ENCODE measurements around the gene KRT73.
A peak's percentile ranks its signal among the peaks of the same experiment; 100 is the strongest.

KRT73 gene

GRCh38 chr12:52618216-52618615 lies at the start of gene KRT73:
Gene KRT73, minus strand, starts transcription at chr12:52618559. Its CDS starts 35 bp downstream, at chr12:52618524.
- TF ChIP-seq, protein P1, sequence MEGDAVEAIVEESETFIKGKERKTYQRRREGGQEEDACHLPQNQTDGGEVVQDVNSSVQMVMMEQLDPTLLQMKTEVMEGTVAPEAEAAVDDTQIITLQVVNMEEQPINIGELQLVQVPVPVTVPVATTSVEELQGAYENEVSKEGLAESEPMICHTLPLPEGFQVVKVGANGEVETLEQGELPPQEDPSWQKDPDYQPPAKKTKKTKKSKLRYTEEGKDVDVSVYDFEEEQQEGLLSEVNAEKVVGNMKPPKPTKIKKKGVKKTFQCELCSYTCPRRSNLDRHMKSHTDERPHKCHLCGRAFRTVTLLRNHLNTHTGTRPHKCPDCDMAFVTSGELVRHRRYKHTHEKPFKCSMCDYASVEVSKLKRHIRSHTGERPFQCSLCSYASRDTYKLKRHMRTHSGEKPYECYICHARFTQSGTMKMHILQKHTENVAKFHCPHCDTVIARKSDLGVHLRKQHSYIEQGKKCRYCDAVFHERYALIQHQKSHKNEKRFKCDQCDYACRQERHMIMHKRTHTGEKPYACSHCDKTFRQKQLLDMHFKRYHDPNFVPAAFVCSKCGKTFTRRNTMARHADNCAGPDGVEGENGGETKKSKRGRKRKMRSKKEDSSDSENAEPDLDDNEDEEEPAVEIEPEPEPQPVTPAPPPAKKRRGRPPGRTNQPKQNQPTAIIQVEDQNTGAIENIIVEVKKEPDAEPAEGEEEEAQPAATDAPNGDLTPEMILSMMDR (IDR thresholded peaks at IDR 0.05; ENCODE audit: low read depth, low read length) = no peak
- no peak for DNase-seq (ENCODE audit: extremely low read depth, low read depth)

- DNase-seq (ENCODE audit: extremely low read depth, low read depth) = no peak
- TF ChIP-seq, protein P1 (IDR thresholded peaks at IDR 0.05; ENCODE audit: low read depth, low read length) = no peak
These were observed 49.6 kb upstream of the KRT73 start for GRCh38 chr12:52667931-52668330.

DNA sequence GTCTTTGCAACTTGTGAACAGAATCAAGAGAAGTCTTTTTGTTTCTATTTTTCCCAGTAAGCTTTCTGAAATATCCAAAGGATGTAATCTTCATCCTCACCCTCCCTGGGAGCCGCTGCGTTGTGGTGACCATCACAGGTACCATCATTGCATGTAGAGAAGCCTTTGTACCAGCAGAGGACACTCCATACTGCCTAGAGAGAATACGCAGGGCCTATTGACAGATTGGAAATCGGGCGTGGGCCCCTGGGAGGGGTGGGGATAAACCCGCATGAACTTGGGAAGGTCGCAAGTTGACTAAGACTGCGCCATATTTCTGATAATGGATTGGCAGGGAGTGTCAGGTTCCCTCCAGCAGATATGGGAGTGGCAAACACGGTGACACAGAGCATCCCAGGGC lies 49.1 kb upstream of the KRT73 start:
- TF ChIP-seq, protein P1 (IDR thresholded peaks at IDR 0.05; ENCODE audit: low read depth, low read length) = peak; percentile 5
- no peak for DNase-seq (ENCODE audit: extremely low read depth, low read depth)

- DNase-seq (ENCODE audit: extremely low read depth, low read depth) = no peak
- TF ChIP-seq, protein P1 (IDR thresholded peaks at IDR 0.05; ENCODE audit: low read depth, low read length) = no peak
These were observed 48.1 kb upstream of the KRT73 start for GRCh38 chr12:52666471-52666870.

- DNase-seq (ENCODE audit: extremely low read depth, low read depth) = no peak
- TF ChIP-seq, protein P1 (IDR thresholded peaks at IDR 0.05; ENCODE audit: low read depth, low read length) = no peak
These were observed 45.1 kb upstream of the KRT73 start for GRCh38 chr12:52663420-52663819.

- DNase-seq (ENCODE audit: extremely low read depth, low read depth) = no peak
- TF ChIP-seq, protein P1 (IDR thresholded peaks at IDR 0.05; ENCODE audit: low read depth, low read length) = no peak
These were observed 44.5 kb upstream of the KRT73 start for GRCh38 chr12:52662918-52663229.

DNA sequence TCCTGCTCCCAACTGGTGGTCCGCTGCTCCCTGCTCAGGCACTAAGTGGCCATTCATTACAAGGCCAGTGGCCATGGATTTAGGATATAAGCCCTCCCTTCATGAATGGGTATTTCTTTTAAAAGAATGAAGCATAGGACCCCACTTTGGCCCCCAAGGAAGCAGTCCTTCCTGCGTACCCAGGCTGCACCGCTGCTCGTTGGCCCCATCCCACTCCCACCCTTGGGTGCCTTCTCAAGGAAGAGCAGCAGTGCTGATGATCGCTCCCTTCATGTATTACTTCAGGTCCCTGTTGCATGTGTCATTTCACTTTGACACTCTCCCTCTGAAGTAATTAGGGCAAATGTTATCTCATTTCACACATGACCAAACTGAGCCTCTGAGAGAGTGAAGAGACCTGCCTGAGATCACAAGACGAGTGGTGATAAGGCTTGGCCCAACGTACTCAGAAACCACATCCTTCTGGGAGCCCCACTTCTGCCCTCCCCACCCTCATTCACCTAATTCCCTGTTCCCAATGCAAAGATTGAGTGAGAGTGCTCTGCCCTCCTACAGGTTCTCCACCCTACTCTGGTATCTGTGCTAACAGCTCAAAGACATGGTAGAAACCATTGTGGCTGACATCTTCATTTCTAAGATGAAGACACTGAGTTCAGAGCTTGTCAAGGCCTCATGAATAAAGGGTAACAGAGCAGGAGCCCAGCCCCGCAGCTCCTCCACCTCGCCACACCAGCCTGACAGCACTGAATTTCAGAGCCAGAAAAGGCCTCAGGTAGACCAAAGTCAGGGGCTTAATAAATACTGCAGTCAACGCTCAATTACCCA lies 43.9 kb upstream of the KRT73 start:
- no peak for DNase-seq (ENCODE audit: extremely low read depth, low read depth)
- TF ChIP-seq, protein P1 (IDR thresholded peaks at IDR 0.05; ENCODE audit: low read depth, low read length) = no peak
